Spleen (tissue), 7 donors: ENCODE measurements around the gene TIMP2.
A peak's percentile ranks its signal among the peaks of the same experiment; 100 is the strongest.

Experiments
- CTCF ChIP-seq, 11 experiments: fragments of 200-600 bp in 7 of 11; fragments of 450-650 bp in 4 of 11; sonication (generic) in 4 of 11; IDR thresholded peaks in 8 of 11; conservative IDR thresholded peaks in 3 of 11; 1 replicate in 7 of 11; 2 replicates in 4 of 11; pipeline versions ENCODE4 v1.4.0 to v1.8.0; 2016 to 2021; ENCODE audit warnings: antibody characterized with exemption in 11 of 11, inconsistent platforms in 4 of 11, mild to moderate bottlenecking in 1 of 11
- POLR2A ChIP-seq, 3 donors: fragments of 450-650 bp; IDR thresholded peaks; one replicate each; pipeline ENCODE4 v1.5.1; 2017; ENCODE audit warnings: antibody characterized with exemption in 3 of 3, mild to moderate bottlenecking in 1 of 3
- POLR2AphosphoS5 ChIP-seq, 3 donors: sonication (generic); formaldehyde crosslinking; IDR thresholded peaks; one replicate each; pipeline ENCODE4 v1.5.1; 2017; ENCODE audit warnings: antibody characterized with exemption in 3 of 3
- donor health status: DM: no; HTN: no; CAD: no; lungs with moderate emphysema.
- donor health status: DM: no; HTN: no; CAD: no.
- donor health status: DM: no; HTN: no; CAD: no.

- TF ChIP-seq CTCF (IDR thresholded peaks at IDR 0.05 in 8 of 11, conservative IDR thresholded peaks at IDR 0.05 in 3 of 11) (no peak), POLR2A (IDR thresholded peaks at IDR 0.05) (no peak), POLR2AphosphoS5 (IDR thresholded peaks at IDR 0.05) (peak in 1 of 3 donors; percentile 10)
Observed at GRCh38 chr17:78857266-78857665, 67.9 kb downstream of the TIMP2 start.
